Loucy (cell line): ENCODE results near the gene ZNF431.

Experiments used
- H2AFZ ChIP-seq: fragments of 200-600 bp; sonication (generic); 2 replicates; pipeline ENCODE4 v1.6.0; 2016; ENCODE audit warnings: antibody characterized with exemption, mild to moderate bottlenecking, low read length, moderate library complexity
- H3F3A ChIP-seq: fragments of 200-600 bp; 2 replicates; pipeline ENCODE4 v1.6.0; 2016; ENCODE audit warnings: antibody characterized with exemption, low read depth, mild to moderate bottlenecking
- H3K27me3 ChIP-seq: fragments of 200-600 bp; sonication (generic); 2 replicates; pipeline ENCODE4 v1.6.1; 2014; ENCODE audit warnings: low read length, mild to moderate bottlenecking; ENCODE audit not compliant: insufficient read depth, poor library complexity, severe bottlenecking
- H3K36me3 ChIP-seq: fragments of 200-600 bp; sonication (generic); 2 replicates; pipeline ENCODE4 v1.6.1; 2016; ENCODE audit warnings: low read length; ENCODE audit not compliant: insufficient read depth
- H3K4me1 ChIP-seq: fragments of 200-600 bp; sonication (generic); 2 replicates; pipeline ENCODE4 v1.5.1; 2014; ENCODE audit warnings: low read length, mild to moderate bottlenecking; ENCODE audit not compliant: insufficient read depth, poor library complexity, severe bottlenecking
- H3K4me2 ChIP-seq: fragments of 200-600 bp; sonication (generic); 2 replicates; pipeline ENCODE4 v1.6.0; 2014; ENCODE audit warnings: antibody characterized with exemption, low read length, low read depth, mild to moderate bottlenecking; ENCODE audit not compliant: poor library complexity, severe bottlenecking
- H3K4me3 ChIP-seq: fragments of 200-600 bp; sonication (generic); 2 replicates; pipeline ENCODE4 v1.5.1; 2014; ENCODE audit warnings: low read length, mild to moderate bottlenecking, mixed read lengths; ENCODE audit not compliant: poor library complexity, severe bottlenecking
- H3K79me2 ChIP-seq: fragments of 200-600 bp; sonication (generic); 2 replicates; pipeline ENCODE4 v1.6.1; 2014; ENCODE audit warnings: low read length; ENCODE audit not compliant: insufficient read depth
- H3K9ac ChIP-seq: fragments of 200-600 bp; sonication (generic); 2 replicates; pipeline ENCODE4 v1.6.0; 2014; ENCODE audit warnings: mild to moderate bottlenecking, low read depth, low read length, moderate library complexity; ENCODE audit not compliant: poor library complexity, severe bottlenecking
- H3K9me2 ChIP-seq: fragments of 200-600 bp; sonication (generic); replicated peaks from 2 replicates; pipeline ENCODE4 v1.6.1; 2016; ENCODE audit warnings: low read depth, low read length, mixed read lengths
- H3K9me3 ChIP-seq: fragments of 200-600 bp; sonication (generic); 2 replicates; pipeline ENCODE4 v1.6.1; 2014; ENCODE audit warnings: mild to moderate bottlenecking, antibody characterized with exemption, low read length, low read depth; ENCODE audit not compliant: insufficient read depth
- H4K20me1 ChIP-seq: fragments of 200-600 bp; sonication (generic); 2 replicates; pipeline ENCODE4 v1.6.0; 2014; ENCODE audit warnings: antibody characterized with exemption, low read length, mild to moderate bottlenecking; ENCODE audit not compliant: insufficient read depth, poor library complexity, severe bottlenecking
- EZH2phosphoT487 ChIP-seq: fragments of 200-600 bp; IDR thresholded peaks from 2 replicates; pipeline ENCODE4 v1.6.1; 2018; ENCODE audit warnings: antibody characterized with exemption, mild to moderate bottlenecking, moderate library complexity, borderline replicate concordance
- TF ChIP-seq, protein P1 (sequence below): fragments of 200-600 bp; sonication (generic); conservative IDR thresholded peaks from 2 replicates; pipeline ENCODE4 v1.5.1; 2014; ENCODE audit warnings: mild to moderate bottlenecking, antibody characterized with exemption, low read length

The ZNF431 gene

GRCh38 chr19:21143428-21143827, 1.6 kb downstream of the ZNF431 start:
- Histone ChIP-seq H3K4me3 (peak overlapping the region; percentile 98), H3K4me2 (peak overlapping the region; percentile 90), H3K27me3 (no peaks in the 10 kb centered on the region), H3K9ac (peak overlapping the region; percentile 93), H3F3A (no peaks in the 10 kb centered on the region), H3K9me2 (no peaks in the 10 kb centered on the region), H3K9me3 (peaks cover 4% of the 10 kb centered on the region; the same call in 1 of the 2 replicates), H2AFZ (no peak overlapping the region), H3K4me1 (peaks cover 20% of the 10 kb centered on the region), H4K20me1 (peaks cover 21% of the 10 kb centered on the region), H3K36me3 (peaks cover 18% of the 10 kb centered on the region; the same call in 1 of the 2 replicates), H3K79me2 (peaks cover 35% of the 10 kb centered on the region)
- TF ChIP-seq EZH2phosphoT487 = no peak
- TF ChIP-seq, protein P1, sequence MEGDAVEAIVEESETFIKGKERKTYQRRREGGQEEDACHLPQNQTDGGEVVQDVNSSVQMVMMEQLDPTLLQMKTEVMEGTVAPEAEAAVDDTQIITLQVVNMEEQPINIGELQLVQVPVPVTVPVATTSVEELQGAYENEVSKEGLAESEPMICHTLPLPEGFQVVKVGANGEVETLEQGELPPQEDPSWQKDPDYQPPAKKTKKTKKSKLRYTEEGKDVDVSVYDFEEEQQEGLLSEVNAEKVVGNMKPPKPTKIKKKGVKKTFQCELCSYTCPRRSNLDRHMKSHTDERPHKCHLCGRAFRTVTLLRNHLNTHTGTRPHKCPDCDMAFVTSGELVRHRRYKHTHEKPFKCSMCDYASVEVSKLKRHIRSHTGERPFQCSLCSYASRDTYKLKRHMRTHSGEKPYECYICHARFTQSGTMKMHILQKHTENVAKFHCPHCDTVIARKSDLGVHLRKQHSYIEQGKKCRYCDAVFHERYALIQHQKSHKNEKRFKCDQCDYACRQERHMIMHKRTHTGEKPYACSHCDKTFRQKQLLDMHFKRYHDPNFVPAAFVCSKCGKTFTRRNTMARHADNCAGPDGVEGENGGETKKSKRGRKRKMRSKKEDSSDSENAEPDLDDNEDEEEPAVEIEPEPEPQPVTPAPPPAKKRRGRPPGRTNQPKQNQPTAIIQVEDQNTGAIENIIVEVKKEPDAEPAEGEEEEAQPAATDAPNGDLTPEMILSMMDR = no peak

GRCh38 chr19:21143854-21144253, 2.0 kb downstream of the ZNF431 start:
- TF ChIP-seq, protein P1 = no peak
- no peak for TF ChIP-seq EZH2phosphoT487
- Histone ChIP-seq H4K20me1 (peaks cover 21% of the 10 kb centered on the region), H3K79me2 (peaks cover 35% of the 10 kb centered on the region), H3K4me3 (peak overlapping the region; percentile 98), H2AFZ (no peak overlapping the region), H3K9me2 (no peaks in the 10 kb centered on the region), H3K27me3 (no peaks in the 10 kb centered on the region), H3K9me3 (peaks cover 4% of the 10 kb centered on the region; the same call in 1 of the 2 replicates), H3K9ac (peak overlapping the region; percentile 93), H3F3A (no peaks in the 10 kb centered on the region), H3K4me2 (peak overlapping the region; percentile 90), H3K4me1 (peaks cover 20% of the 10 kb centered on the region), H3K36me3 (peaks cover 18% of the 10 kb centered on the region; the same call in 1 of the 2 replicates)

- H3F3A ChIP-seq = no peaks in the 10 kb centered on the region
These were observed 5.7 kb downstream of the ZNF431 start for GRCh38 chr19:21147540-21147939.

More at GRCh38 chr19:21147540-21147939, 5.7 kb downstream of the ZNF431 start:
- no peaks in the 10 kb centered on the region for H3K9me2 ChIP-seq
- H3K4me2 ChIP-seq = no peak overlapping the region
- H3K4me1 ChIP-seq = peaks cover 22% of the 10 kb centered on the region
- no peak overlapping the region for H2AFZ ChIP-seq
- H3K9ac ChIP-seq = no peak overlapping the region
- H4K20me1 ChIP-seq = peaks cover 17% of the 10 kb centered on the region
- H3K27me3 ChIP-seq = no peaks in the 10 kb centered on the region
- peaks cover 34% of the 10 kb centered on the region; the same call in 1 of the 2 replicates for H3K36me3 ChIP-seq
- H3K79me2 ChIP-seq = peaks cover 35% of the 10 kb centered on the region
- peaks cover 4% of the 10 kb centered on the region; the same call in 1 of the 2 replicates for H3K9me3 ChIP-seq
- TF ChIP-seq EZH2phosphoT487 = no peak
- TF ChIP-seq, protein P1 = no peak
- no peak overlapping the region for H3K4me3 ChIP-seq
